Occipital lobe (tissue), 2 donors: ENCODE data around the gene C8G. TPM values are rescaled to one million over a fixed set of nuclear protein-coding genes. Genes with fewer than 3 reads are reported as not detected.
A peak's percentile ranks its signal among the peaks of the same experiment; 100 is the strongest.

Experiments
- DNase-seq: peaks from one replicate; lab custom pipeline; 2025; lab: John Stamatoyannopoulos, UW
- total RNA-seq: library from RNA; depleted of rRNA; stranded (reverse); fragments of >200 nt; gene quantifications from one replicate; pipeline ENCODE4 v1.2.3, GENCODE V29; 2014

The C8G gene
- total RNA-seq, 1 donor from 2014 or later: not detected

GRCh38 chr9:136968333-136969127, 23.5 kb downstream of the C8G start:
- no peak for DNase-seq

GRCh38 chr9:136969150-136969549, 24.1 kb downstream of the C8G start:
- no peak for DNase-seq

GRCh38 chr9:136969774-136970173, 24.7 kb downstream of the C8G start:
- DNase-seq: no peak

GRCh38 chr9:136970361-136970760, 25.3 kb downstream of the C8G start:
- no peak for DNase-seq

DNA sequence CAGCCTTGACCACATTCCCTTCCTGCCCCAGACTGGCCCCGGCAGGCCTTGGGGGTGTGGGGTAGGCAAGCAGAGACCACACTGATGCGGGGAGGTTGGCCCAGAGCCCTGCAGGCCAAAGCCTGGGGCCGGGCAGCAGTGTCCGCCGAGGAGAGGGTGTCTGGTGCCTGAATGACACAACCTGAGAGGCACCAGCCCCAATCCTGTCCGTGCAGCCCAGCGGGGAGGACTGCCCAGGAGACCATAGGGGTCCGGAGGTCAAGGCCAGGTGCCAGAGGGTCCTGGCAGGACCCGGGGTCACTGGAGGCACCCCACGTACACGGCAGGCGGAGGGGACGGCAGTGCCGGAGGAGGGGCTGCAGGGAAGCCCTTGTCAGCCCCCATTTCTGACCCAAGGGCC, 26.7 kb downstream of the C8G start:
- no peak for DNase-seq

- DNase-seq: no peak
Observed at GRCh38 chr9:136972335-136972734, 27.3 kb downstream of the C8G start.

DNA sequence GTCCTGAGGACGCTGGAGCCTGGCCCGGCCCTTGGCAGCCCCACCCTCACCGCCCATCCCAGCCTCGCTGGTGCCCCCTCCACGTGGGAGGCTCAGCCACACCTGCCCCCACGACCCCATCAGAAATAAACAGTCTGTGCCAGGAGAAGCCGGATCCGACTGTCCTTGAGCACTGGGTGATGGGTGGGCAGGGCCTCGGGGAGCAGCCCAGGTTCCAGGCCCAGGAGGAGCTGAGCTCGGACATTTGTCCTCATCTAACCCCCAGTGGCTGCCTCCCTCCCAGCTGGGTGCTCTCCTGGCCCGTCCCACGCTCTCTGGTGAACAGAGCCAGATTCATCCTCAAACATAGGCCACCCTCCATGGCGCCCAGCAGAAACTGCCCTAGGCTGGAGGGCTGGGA, 27.7 kb downstream of the C8G start:
- no peak for DNase-seq

DNA sequence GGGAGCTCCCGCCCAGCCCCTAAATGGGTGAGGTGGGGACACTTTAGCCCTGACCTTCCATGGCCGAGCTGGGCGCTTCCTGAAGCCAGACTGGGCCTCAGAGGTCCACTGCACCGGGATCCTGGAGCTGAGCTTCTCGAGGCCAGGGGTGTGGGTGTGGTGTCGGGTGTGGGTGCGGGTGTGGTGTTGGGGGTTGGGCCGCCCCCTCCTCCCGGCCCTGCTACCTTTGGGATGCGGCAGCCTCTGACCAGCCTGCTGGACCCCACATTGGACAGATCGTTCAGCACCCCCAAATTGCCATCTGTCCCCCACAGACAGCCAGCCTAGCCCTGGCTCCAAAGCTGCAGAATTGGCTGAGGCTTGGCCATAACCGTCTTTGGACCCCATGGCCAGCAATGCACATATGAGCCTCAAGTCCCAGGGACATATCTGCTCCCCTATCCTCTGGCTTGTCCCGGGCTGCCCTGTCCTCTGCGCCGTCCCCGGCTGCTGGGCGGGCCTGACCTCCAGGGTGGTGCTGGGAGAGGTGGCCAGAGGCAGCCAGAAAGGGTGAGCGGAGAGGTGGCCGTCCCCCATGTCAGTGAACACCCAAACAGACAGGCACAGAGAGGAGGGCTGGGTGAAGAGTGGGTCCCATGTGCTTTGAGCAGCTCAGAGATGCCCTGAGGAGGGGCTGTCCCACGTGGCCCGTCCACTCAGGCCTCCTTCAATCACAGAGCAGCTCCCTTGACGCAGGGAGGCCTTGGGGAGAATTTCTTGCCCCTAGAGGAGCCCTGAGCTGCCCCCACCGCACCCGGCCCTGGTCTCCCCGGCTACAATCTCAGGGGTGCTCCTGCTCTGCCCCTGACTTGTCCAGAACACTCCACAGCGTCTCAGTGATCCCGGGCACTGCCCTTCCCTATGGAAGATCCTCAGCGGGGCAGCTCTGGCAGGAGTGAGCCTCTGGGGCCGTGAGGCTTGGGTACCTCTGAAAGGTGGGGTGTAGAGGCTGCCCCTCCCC, 28.9 kb downstream of the C8G start:
- DNase-seq: no peak

GRCh38 chr9:136974817-136975535, 29.9 kb downstream of the C8G start:
- DNase-seq: no peak

- peak; percentile 59 for DNase-seq
Observed at GRCh38 chr9:136975644-136976043, 30.6 kb downstream of the C8G start.

GRCh38 chr9:136977223-136977622, 32.2 kb downstream of the C8G start, which contains the start of gene PTGDS:
TSS of gene PTGDS (plus strand) at chr9:136977504. CDS start at chr9:136977579, 75 bp downstream.
- peak; percentile 91 for DNase-seq

DNA sequence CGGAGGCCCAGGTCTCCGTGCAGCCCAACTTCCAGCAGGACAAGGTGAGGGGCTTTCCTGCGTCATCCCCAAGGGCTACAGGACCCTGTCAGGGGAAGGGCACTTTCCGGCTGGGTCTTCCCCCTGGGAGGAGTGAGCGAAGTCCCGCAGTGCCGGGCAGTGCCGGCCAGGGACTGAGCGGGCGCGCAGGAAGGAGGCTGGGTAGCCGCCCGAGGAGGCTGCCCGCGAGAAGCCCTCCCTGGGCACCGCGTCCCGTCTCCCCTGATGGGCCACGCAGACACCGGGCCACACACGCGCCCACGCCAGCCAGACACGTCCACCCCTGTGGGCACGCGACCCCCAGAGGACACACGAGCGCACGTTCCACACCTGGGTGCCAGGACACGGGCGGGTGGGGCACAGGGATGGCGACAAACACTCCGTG, 32.6 kb downstream of the C8G start:
- DNase-seq: no peak

GRCh38 chr9:136978073-136978864, 33.2 kb downstream of the C8G start:
- peak; percentile 89 for DNase-seq

DNA sequence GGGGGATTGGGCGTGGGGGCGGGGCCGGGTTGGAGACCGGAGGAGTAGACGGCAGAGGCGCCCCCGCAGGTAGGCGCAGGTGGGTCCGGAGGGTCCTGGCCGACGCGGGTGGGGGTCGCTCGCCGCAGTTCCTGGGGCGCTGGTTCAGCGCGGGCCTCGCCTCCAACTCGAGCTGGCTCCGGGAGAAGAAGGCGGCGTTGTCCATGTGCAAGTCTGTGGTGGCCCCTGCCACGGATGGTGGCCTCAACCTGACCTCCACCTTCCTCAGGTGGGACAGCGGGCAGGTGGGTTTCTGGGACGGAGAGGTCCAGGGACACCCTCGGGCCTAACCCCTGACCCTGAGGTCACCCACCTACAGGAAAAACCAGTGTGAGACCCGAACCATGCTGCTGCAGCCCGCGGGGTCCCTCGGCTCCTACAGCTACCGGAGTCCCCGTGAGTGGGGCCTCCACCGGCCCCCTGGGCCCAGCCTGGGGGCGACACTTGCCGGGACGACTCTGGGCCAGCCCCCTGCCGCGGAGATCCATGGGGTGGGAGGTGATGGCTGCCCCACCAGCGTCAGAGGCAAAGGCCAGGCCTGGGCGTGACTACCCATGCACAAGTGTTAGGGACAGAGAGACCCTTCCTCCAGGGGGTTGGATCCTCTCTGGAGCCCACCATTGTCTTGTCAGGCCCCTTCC, 34.0 kb downstream of the C8G start:
- no peak for DNase-seq

GRCh38 chr9:136979769-136980587, 34.9 kb downstream of the C8G start:
- DNase-seq: no peak

DNA sequence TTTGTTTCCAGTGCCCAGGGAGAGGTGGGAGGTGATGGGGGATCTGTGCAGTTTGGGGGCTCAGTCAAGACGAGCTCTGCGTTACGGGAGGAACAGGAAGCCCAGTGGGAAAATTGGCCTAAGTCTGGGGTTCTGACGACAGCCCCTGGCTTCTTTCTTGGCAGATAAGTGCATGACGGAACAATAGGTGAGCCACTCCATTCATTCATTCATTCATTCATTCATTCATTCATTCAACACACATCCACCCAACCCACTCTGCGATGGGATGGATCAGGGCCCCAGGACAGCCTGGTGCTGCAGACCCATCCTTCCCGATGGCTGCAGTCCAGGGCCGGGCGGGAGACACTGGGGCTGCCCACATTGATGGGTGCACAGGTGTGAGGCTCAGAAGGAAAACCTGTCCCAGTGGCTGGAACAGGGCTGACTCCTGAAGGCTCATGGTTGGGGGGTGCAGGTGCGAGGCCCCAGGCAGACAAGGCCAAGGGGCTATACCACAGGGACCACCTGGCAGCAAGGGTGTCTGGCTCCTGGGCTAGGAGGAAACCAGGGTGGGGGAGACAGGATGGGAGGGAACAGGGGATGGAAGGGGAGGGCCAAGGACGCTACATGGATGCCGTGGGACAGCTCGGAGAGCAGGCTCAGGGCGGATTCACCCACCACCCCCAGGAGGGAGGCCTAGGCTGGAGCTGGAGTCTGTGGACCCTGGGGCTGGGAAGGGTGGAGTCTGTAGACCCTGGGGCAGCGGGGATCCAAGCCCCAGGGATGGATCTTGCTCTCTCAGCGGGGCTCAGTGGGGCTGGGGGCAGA, 35.8 kb downstream of the C8G start:
- no peak for DNase-seq

DNA sequence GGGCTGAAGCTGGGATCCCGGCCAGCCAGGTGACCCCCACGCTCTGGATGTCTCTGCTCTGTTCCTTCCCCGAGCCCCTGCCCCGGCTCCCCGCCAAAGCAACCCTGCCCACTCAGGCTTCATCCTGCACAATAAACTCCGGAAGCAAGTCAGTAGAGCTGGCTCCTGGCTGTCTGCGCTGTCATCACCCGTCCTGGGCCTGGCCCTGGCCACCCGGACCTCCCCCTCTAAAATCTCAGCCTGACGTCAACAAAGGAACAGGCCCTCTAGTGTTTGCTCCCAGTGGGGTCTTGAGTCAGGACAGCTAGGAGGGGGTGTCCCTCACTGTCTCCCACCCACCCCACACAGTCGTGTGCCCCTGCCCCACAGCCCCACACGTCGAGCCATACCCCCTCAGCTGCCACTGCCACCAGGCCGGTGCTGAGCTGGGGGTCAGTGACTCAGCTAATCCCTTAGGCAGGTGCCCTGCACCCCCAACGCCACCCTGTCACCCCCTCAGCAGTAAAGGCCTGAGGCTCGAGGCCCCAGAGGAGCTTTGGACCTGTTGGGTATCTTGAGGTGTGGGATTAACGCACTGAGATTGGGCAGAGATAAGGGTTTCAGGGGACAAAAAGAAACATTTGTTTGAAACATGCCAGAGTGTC, 36.7 kb downstream of the C8G start:
- peak; percentile 56 for DNase-seq
